ENCODE data around the gene PTPN5.

The PTPN5 gene

DNA sequence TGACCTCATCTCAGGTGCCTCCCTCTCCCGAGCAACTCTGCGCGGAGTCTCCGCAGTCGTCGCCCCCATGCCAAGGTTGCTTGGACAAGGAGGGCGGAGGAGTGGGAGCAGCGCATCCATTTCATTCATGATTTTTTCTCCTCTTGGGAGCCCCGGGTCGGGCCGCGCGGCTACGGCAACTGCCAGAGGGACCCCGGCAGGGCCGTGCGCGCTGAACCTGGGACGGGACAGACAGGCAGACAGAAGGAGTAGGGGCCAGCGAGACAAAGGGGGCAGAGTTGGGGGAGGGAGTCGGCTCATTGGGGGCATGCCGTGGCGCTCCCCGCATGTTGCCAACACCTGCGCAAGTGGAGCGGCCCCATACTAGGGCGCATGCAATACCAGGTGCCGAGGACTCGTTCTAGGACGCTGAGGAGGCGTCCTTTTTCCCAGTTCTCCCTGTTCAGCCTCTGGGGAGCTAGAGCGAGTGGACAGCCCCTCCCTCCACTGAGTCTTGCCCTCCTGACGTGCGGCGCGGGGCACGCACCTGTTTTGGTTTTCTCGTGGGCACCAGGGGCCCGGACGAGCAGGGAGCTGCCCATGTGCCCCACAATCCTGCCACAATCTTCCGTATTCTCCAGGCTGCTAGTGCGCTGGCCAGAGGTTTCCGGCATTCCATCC, 501 bp upstream of the PTPN5 start:
- Histone ChIP-seq H3K4me1 (ENCODE audit: control insufficient read depth, insufficient read depth, low read length, poor library complexity, severe bottlenecking) (peaks cover 5% of the 10 kb centered on the region), H3K27ac (ENCODE audit: insufficient read depth, low read length, poor library complexity, severe bottlenecking) (no peak overlapping the region), H3K27me3 (replicated peaks; ENCODE audit: control insufficient read depth, insufficient read depth, low read length, poor library complexity, severe bottlenecking) (peaks cover 5% of the 10 kb centered on the region), H3K36me3 (ENCODE audit: control insufficient read depth, insufficient read depth, low read length) (no peaks in the 10 kb centered on the region), H3K4me3 (ENCODE audit: insufficient read depth, low read depth, low read length, poor library complexity, severe bottlenecking) (no peak overlapping the region), H3K9me3 (ENCODE audit: control insufficient read depth, low read length) (no peaks in the 10 kb centered on the region)
- no peak for DNase-seq

DNA sequence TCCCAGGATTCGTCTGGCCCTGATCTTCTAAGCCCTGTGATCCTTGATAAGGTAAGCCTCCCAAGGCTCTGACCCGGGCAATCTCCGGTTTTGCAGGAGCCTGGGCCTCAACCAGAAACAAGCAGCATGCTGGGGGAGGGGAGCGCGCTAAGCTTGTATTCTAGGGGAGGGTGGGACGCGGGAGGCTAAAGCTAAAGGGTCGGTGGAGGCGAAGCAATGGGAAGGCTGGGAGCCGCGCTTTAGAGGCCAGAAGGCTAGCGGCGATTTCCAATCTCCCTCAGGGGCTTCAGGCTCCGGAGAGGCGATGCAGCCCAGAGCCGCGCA, 753 bp downstream of the PTPN5 start:
- Histone ChIP-seq H3K27me3 (replicated peaks; ENCODE audit: control insufficient read depth, insufficient read depth, low read length, poor library complexity, severe bottlenecking) (peaks cover 5% of the 10 kb centered on the region), H3K36me3 (ENCODE audit: control insufficient read depth, insufficient read depth, low read length) (no peaks in the 10 kb centered on the region)
- no peak for DNase-seq

DNA sequence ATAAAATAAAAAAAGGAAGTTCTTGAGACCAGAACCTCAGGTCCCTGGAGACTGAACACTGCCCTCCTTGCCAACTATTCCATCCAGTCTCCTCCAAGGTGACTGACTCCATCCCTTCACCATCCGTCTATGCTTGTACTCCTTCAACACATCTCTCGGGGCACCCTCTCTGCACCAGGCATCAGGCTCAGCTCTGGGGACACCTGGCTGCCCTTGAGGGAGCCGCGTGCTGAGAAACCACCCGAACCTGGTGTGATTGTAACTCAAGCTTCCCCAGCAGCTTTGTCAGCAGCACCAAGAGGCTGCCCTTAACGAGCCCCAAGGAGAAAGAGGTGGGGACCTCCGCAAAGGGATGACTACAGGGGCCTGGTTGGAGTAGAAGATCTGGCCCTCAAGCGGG, 1.7 kb downstream of the PTPN5 start:
- Histone ChIP-seq H3K9me3 (ENCODE audit: control insufficient read depth, low read length) (no peaks in the 10 kb centered on the region), H3K4me3 (ENCODE audit: insufficient read depth, low read depth, low read length, poor library complexity, severe bottlenecking) (no peak overlapping the region), H3K27me3 (replicated peaks; ENCODE audit: control insufficient read depth, insufficient read depth, low read length, poor library complexity, severe bottlenecking) (peaks cover 5% of the 10 kb centered on the region), H3K27ac (ENCODE audit: insufficient read depth, low read length, poor library complexity, severe bottlenecking) (no peak overlapping the region), H3K4me1 (ENCODE audit: control insufficient read depth, insufficient read depth, low read length, poor library complexity, severe bottlenecking) (peaks cover 5% of the 10 kb centered on the region), H3K36me3 (ENCODE audit: control insufficient read depth, insufficient read depth, low read length) (no peaks in the 10 kb centered on the region)
- no peak for DNase-seq

More for the DNA sequence above, 753 bp downstream of the PTPN5 start:
- peaks cover 5% of the 10 kb centered on the region for H3K4me1 ChIP-seq (ENCODE audit: control insufficient read depth, insufficient read depth, low read length, poor library complexity, severe bottlenecking)
- H3K27ac ChIP-seq (ENCODE audit: insufficient read depth, low read length, poor library complexity, severe bottlenecking), result no peak overlapping the region
- H3K4me3 ChIP-seq (ENCODE audit: insufficient read depth, low read depth, low read length, poor library complexity, severe bottlenecking), result no peak overlapping the region
- no peaks in the 10 kb centered on the region for H3K9me3 ChIP-seq (ENCODE audit: control insufficient read depth, low read length)

DNA sequence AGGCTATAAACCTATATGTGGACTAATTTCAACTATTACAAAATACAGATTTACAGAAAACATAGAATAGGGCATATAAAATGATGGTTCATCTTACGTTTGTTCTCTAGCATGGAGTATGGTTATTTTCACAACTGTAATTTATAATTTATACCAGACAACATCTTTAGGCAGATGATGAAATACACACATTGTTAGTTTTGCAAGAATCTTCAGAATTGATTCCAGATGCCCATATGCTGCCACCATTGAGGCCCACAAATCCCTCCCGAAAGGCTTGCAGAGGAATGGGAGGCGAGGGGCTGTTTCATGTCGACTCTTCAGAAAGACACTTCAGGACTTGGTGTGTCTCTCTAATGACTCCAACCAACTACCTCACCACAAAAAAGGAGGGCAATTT, 6.2 kb downstream of the PTPN5 start:
- no peak for DNase-seq
- Histone ChIP-seq H3K4me3 (ENCODE audit: insufficient read depth, low read depth, low read length, poor library complexity, severe bottlenecking) (no peak overlapping the region), H3K4me1 (ENCODE audit: control insufficient read depth, insufficient read depth, low read length, poor library complexity, severe bottlenecking) (no peaks in the 10 kb centered on the region), H3K36me3 (ENCODE audit: control insufficient read depth, insufficient read depth, low read length) (no peaks in the 10 kb centered on the region), H3K27ac (ENCODE audit: insufficient read depth, low read length, poor library complexity, severe bottlenecking) (no peak overlapping the region), H3K9me3 (ENCODE audit: control insufficient read depth, low read length) (no peaks in the 10 kb centered on the region), H3K27me3 (replicated peaks; ENCODE audit: control insufficient read depth, insufficient read depth, low read length, poor library complexity, severe bottlenecking) (no peaks in the 10 kb centered on the region)

DNA sequence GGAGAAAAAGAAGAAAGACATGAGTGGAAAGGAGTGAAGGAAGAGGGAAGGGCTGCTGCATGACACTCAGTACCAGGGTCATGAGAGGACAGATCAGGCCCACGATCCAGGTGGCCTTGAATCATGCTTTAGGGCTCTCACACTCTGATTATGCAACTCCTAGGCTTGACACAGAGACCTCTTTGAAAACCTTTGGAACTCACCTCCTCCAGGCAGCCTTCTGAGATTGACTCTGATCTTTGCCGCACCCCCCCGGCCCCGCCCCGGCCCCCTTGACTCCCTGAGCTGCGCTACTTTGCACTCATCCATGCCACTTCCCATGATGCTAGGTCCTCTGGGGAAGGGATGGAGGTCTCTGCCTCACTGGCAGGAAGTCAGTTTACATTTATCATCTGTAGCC, 10.7 kb downstream of the PTPN5 start:
- no peak overlapping the region for H3K4me3 ChIP-seq (ENCODE audit: insufficient read depth, low read depth, low read length, poor library complexity, severe bottlenecking)

DNA sequence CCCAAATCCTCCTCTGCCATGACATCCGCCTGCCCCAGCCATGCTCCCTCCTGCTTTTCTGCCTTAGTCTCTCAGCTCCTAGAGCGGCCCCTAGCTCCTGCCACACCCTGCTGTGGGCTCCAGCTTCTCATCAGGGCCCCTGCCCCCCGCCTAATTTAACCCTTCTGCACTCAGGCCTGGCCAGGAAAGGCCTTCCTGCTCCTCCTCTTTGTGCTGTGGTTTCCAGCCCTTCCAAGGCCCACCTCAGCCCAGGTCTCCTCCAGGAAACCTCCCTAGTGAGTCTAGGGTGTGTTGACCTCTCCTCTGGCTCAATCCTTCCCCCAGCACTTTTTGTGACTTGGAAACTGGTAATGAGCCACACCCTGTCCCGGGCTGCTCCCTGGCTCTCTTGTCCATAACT, 11.3 kb downstream of the PTPN5 start:
- H3K9me3 ChIP-seq (ENCODE audit: control insufficient read depth, low read length), result no peaks in the 10 kb centered on the region
- no peaks in the 10 kb centered on the region for H3K4me1 ChIP-seq (ENCODE audit: control insufficient read depth, insufficient read depth, low read length, poor library complexity, severe bottlenecking)
- no peaks in the 10 kb centered on the region for H3K27me3 ChIP-seq (replicated peaks; ENCODE audit: control insufficient read depth, insufficient read depth, low read length, poor library complexity, severe bottlenecking)
- no peaks in the 10 kb centered on the region for H3K36me3 ChIP-seq (ENCODE audit: control insufficient read depth, insufficient read depth, low read length)
- H3K4me3 ChIP-seq (ENCODE audit: insufficient read depth, low read depth, low read length, poor library complexity, severe bottlenecking), result no peak overlapping the region
- no peak for DNase-seq
- no peak overlapping the region for H3K27ac ChIP-seq (ENCODE audit: insufficient read depth, low read length, poor library complexity, severe bottlenecking)

More for the DNA sequence above, 10.7 kb downstream of the PTPN5 start:
- no peak for DNase-seq
- no peak overlapping the region for H3K27ac ChIP-seq (ENCODE audit: insufficient read depth, low read length, poor library complexity, severe bottlenecking)
- no peaks in the 10 kb centered on the region for H3K36me3 ChIP-seq (ENCODE audit: control insufficient read depth, insufficient read depth, low read length)
- no peaks in the 10 kb centered on the region for H3K9me3 ChIP-seq (ENCODE audit: control insufficient read depth, low read length)
- no peaks in the 10 kb centered on the region for H3K27me3 ChIP-seq (replicated peaks; ENCODE audit: control insufficient read depth, insufficient read depth, low read length, poor library complexity, severe bottlenecking)
- no peaks in the 10 kb centered on the region for H3K4me1 ChIP-seq (ENCODE audit: control insufficient read depth, insufficient read depth, low read length, poor library complexity, severe bottlenecking)

DNA sequence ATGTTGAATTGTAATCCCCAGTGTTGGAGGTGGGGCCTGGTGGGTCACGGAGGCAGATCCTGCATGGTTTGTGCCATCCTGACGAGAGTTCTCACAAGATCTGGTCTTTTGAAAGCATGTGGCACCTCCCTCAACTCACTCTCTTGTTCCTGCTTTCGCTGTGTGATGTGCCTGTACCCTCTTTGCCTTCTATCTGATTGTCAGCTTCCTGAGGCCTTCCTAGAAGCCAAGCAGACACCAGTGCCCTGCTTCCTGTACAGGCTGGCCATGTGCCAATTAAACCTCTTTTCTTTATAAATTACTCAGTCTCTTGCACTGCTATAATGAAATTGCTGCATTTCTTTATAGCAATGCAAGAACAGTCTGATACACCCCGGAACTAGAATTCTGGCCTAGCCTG, 13.1 kb downstream of the PTPN5 start:
- Histone ChIP-seq H3K4me1 (ENCODE audit: control insufficient read depth, insufficient read depth, low read length, poor library complexity, severe bottlenecking) (no peaks in the 10 kb centered on the region), H3K27me3 (replicated peaks; ENCODE audit: control insufficient read depth, insufficient read depth, low read length, poor library complexity, severe bottlenecking) (no peaks in the 10 kb centered on the region), H3K36me3 (ENCODE audit: control insufficient read depth, insufficient read depth, low read length) (no peaks in the 10 kb centered on the region), H3K4me3 (ENCODE audit: insufficient read depth, low read depth, low read length, poor library complexity, severe bottlenecking) (no peak overlapping the region), H3K27ac (ENCODE audit: insufficient read depth, low read length, poor library complexity, severe bottlenecking) (no peak overlapping the region), H3K9me3 (ENCODE audit: control insufficient read depth, low read length) (no peaks in the 10 kb centered on the region)
- DNase-seq, result no peak

DNA sequence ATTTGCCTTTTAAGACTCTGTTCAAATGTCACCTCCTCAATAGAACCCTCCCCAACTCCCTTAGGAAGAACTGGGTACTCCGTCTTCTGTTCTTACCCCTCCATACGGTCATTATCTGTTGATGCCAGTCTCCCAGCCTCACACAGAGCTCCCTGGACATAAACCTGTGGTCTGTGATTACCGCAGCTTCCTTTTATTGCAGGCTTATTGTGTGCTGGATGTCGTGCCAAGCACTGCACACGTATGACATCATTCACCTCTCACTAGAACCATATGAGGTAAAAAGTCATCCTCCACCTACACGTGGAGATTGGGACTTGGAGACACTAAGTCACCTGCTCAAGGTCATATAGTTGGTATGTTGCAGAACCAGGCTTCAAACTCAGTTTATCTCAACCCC, 15.3 kb downstream of the PTPN5 start:
- Histone ChIP-seq H3K27me3 (replicated peaks; ENCODE audit: control insufficient read depth, insufficient read depth, low read length, poor library complexity, severe bottlenecking) (no peaks in the 10 kb centered on the region), H3K36me3 (ENCODE audit: control insufficient read depth, insufficient read depth, low read length) (no peaks in the 10 kb centered on the region), H3K4me3 (ENCODE audit: insufficient read depth, low read depth, low read length, poor library complexity, severe bottlenecking) (no peak overlapping the region), H3K4me1 (ENCODE audit: control insufficient read depth, insufficient read depth, low read length, poor library complexity, severe bottlenecking) (no peaks in the 10 kb centered on the region), H3K9me3 (ENCODE audit: control insufficient read depth, low read length) (no peaks in the 10 kb centered on the region), H3K27ac (ENCODE audit: insufficient read depth, low read length, poor library complexity, severe bottlenecking) (no peak overlapping the region)
- DNase-seq, result no peak

DNA sequence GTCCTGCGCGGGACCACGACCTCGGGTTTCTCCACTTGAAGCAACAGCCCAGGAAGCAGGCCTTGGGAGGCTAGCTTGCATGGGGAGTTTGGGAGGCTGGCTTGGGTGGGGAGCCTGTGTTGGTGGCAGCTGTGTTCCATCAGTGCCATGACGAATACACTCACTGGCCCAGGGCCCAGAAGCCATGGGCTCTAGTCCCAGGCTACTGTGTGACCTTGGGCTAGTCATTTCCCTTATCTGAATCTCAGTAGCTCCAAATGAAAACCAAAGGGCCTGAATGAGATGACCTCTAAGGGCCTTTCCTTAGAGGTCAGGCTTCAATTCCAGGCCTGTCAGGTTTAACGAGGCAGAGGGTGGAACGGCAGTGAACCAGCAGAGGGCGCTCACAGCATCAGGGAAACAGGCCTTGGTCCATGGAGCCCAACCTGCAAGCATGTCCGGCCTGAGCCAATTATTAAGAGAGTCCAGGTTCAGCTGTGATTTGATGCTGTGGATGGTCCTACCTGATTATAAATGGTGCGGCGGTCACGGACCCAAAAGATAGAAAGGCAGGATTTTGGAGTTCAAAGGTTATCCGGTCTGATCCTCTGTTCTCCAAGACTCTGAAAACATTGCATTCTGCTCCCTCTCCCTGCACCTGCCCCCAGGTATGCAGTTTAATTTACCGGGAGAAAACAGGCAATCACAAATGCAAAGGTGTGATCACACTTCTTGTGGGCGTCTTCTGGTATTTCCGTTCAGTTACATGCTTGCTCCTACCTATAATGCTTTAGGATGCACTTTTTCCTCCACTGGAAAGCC, 15.9 kb downstream of the PTPN5 start:
- no peaks in the 10 kb centered on the region for H3K4me1 ChIP-seq (ENCODE audit: control insufficient read depth, insufficient read depth, low read length, poor library complexity, severe bottlenecking)
- H3K4me3 ChIP-seq (ENCODE audit: insufficient read depth, low read depth, low read length, poor library complexity, severe bottlenecking), result no peak overlapping the region
- no peaks in the 10 kb centered on the region for H3K36me3 ChIP-seq (ENCODE audit: control insufficient read depth, insufficient read depth, low read length)
- H3K27me3 ChIP-seq (replicated peaks; ENCODE audit: control insufficient read depth, insufficient read depth, low read length, poor library complexity, severe bottlenecking), result no peaks in the 10 kb centered on the region
- no peaks in the 10 kb centered on the region for H3K9me3 ChIP-seq (ENCODE audit: control insufficient read depth, low read length)
- peak in 1 of 3 donors; percentile 27 for DNase-seq
- H3K27ac ChIP-seq (ENCODE audit: insufficient read depth, low read length, poor library complexity, severe bottlenecking), result no peak overlapping the region

DNA sequence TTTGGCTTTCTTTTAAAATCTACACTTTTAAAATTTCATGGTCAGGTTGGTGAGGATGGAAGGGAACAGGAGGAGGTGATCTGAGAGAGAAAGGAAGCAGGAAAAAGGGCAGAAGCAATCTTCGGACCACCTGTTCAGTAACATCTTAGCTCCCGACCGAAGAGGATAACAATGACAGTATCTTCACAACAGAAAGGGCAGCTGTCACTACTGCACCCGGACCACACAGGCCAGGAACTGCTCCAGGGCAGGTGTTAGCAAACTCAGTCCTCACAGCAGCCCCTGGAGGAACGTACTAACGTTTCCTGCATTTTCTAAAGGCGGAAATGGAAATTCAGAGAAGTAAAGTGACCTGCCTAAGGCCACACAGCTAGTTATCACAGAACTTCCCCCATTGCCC, 16.8 kb downstream of the PTPN5 start:
- no peak for DNase-seq
- no peaks in the 10 kb centered on the region for H3K27me3 ChIP-seq (replicated peaks; ENCODE audit: control insufficient read depth, insufficient read depth, low read length, poor library complexity, severe bottlenecking)
- H3K4me1 ChIP-seq (ENCODE audit: control insufficient read depth, insufficient read depth, low read length, poor library complexity, severe bottlenecking), result no peaks in the 10 kb centered on the region
- H3K36me3 ChIP-seq (ENCODE audit: control insufficient read depth, insufficient read depth, low read length), result no peaks in the 10 kb centered on the region
- no peaks in the 10 kb centered on the region for H3K9me3 ChIP-seq (ENCODE audit: control insufficient read depth, low read length)
- no peak overlapping the region for H3K4me3 ChIP-seq (ENCODE audit: insufficient read depth, low read depth, low read length, poor library complexity, severe bottlenecking)
- H3K27ac ChIP-seq (ENCODE audit: insufficient read depth, low read length, poor library complexity, severe bottlenecking), result no peak overlapping the region

Data from effector memory CD4-positive, alpha-beta T cell (primary cell).